Karpas-422 (cell line): ENCODE results near the gene RPS6KL1. TPM values are rescaled to one million over a fixed set of nuclear protein-coding genes. Genes with fewer than 3 reads are reported as not detected.

Experiments
- total RNA-seq: library from RNA; depleted of rRNA; stranded (reverse); fragments of >200 nt; shearing (Covaris generic); gene quantifications from 2 replicates; pipeline ENCODE4 v1.2.3, GENCODE V29; 2014; ENCODE audit warnings: low replicate concordance; rRNA removed

The RPS6KL1 gene
- total RNA-seq, 1 experiment from 2014 or later = 34.3 TPM

Other genes starting within 250 kb of the RPS6KL1 start
- gene AREL1, start 210.2 kb downstream of the RPS6KL1 start, total RNA-seq = 34.8 and 70.9 TPM in 2 replicates
- 46.6 and 51.6 TPM in 2 replicates for gene FCF1, start 210.1 kb downstream of the RPS6KL1 start, total RNA-seq
- 81.1 and 159 TPM in 2 replicates for gene YLPM1, start 159.9 kb downstream of the RPS6KL1 start, total RNA-seq
- gene PROX2, start 47.1 kb downstream of the RPS6KL1 start, total RNA-seq = 2.3 and 2.6 TPM in 2 replicates
- gene DLST, start 41.3 kb downstream of the RPS6KL1 start, total RNA-seq = 101 and 105 TPM in 2 replicates
- 3.5 and 8.3 TPM in 2 replicates for gene PGF, start 32.3 kb upstream of the RPS6KL1 start, total RNA-seq
- 86.5 and 106 TPM in 2 replicates for gene EIF2B2, start 79.7 kb upstream of the RPS6KL1 start, total RNA-seq
- gene MLH3, start 128.2 kb upstream of the RPS6KL1 start, total RNA-seq = 58.3 and 71.5 TPM in 2 replicates
- gene ACYP1, start 140.8 kb upstream of the RPS6KL1 start, total RNA-seq = 80.3 and 84.2 TPM in 2 replicates
- 1.1 and 2.9 TPM in 2 replicates for gene ZC2HC1C, start 146.4 kb upstream of the RPS6KL1 start, total RNA-seq
- 103 and 179 TPM in 2 replicates for gene NEK9, start 203.8 kb upstream of the RPS6KL1 start, total RNA-seq